Mesothelial cell of epicardium (in vitro differentiated cells): ENCODE measurements around the gene TOMM7. TPM values are rescaled to one million over a fixed set of nuclear protein-coding genes. Genes with fewer than 3 reads are reported as not detected.
A peak's percentile ranks its signal among the peaks of the same experiment; 100 is the strongest.

Experiments used
- DNase-seq, 2 experiments: peaks; one replicate each; pipeline ENCODE4 v3.0.0; 2021; ENCODE audit warnings: low spot score in 2 of 2; ENCODE audit not compliant: unreplicated experiment in 2 of 2
- H3K27ac Mint-ChIP-seq: 2 replicates; pipeline ENCODE4 v1.8.0; 2021; ENCODE audit warnings: mixed read lengths
- H3K27me3 Mint-ChIP-seq: 2 replicates; pipeline ENCODE4 v1.8.0; 2021; ENCODE audit warnings: low read depth, mixed read lengths
- H3K36me3 Mint-ChIP-seq: 2 replicates; pipeline ENCODE4 v1.8.0; 2021; ENCODE audit warnings: mixed read lengths
- H3K4me1 Mint-ChIP-seq: 2 replicates; pipeline ENCODE4 v1.8.0; 2021; ENCODE audit warnings: mixed read lengths
- H3K4me3 Mint-ChIP-seq: 2 replicates; pipeline ENCODE4 v1.8.0; 2021; ENCODE audit warnings: mild to moderate bottlenecking, moderate library complexity, mixed read lengths
- H3K9me3 Mint-ChIP-seq: 2 replicates; pipeline ENCODE4 v1.8.0; 2021; ENCODE audit warnings: mixed read lengths
- total RNA-seq: library from RNA; stranded (reverse); gene quantifications from 3 replicates; pipeline ENCODE4 v1.2.1, GENCODE V29; 2021
- TF ChIP-seq, protein P1 (sequence below): fragments of 200-600 bp; sonication (generic); IDR thresholded peaks from one replicate; pipeline ENCODE4 v1.5.0; 2021; ENCODE audit warnings: antibody characterized with exemption; ENCODE audit not compliant: unreplicated experiment

Gene TOMM7
- total RNA-seq, 1 donor from 2014 or later, result 179 TPM

- no peak for DNase-seq
- H3K36me3 Mint-ChIP-seq, result no peaks in the 10 kb centered on the region
- no peaks in the 10 kb centered on the region for H3K9me3 Mint-ChIP-seq
- no peak overlapping the region for H3K27ac Mint-ChIP-seq
- H3K4me3 Mint-ChIP-seq, result no peak overlapping the region
- TF ChIP-seq, protein P1, sequence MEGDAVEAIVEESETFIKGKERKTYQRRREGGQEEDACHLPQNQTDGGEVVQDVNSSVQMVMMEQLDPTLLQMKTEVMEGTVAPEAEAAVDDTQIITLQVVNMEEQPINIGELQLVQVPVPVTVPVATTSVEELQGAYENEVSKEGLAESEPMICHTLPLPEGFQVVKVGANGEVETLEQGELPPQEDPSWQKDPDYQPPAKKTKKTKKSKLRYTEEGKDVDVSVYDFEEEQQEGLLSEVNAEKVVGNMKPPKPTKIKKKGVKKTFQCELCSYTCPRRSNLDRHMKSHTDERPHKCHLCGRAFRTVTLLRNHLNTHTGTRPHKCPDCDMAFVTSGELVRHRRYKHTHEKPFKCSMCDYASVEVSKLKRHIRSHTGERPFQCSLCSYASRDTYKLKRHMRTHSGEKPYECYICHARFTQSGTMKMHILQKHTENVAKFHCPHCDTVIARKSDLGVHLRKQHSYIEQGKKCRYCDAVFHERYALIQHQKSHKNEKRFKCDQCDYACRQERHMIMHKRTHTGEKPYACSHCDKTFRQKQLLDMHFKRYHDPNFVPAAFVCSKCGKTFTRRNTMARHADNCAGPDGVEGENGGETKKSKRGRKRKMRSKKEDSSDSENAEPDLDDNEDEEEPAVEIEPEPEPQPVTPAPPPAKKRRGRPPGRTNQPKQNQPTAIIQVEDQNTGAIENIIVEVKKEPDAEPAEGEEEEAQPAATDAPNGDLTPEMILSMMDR, result no peak
- H3K4me1 Mint-ChIP-seq, result peaks cover 7% of the 10 kb centered on the region
- peaks cover 21% of the 10 kb centered on the region for H3K27me3 Mint-ChIP-seq
Measured at GRCh38 chr7:22827563-22827962, 4.9 kb upstream of the TOMM7 start.

DNA sequence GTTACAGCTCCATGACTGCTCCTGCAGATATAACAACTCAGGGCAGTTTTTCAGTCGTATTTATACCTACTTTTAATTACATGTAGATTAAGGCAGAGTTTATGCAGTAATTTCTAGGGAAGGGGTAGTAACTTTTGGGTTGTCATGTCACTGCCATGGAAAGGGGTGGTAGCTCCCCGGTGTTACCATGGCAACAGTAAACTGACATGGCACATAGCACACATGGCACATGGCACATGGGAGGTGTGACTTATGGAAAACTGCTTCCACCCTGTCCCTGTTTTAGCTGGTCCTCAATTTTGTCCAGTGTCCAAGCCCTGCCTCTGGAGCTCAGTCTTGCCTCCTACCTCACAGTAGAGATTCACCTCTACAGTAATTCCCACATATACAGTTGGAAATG, 3.9 kb upstream of the TOMM7 start:
- Mint-ChIP-seq H3K4me1 (peaks cover 9% of the 10 kb centered on the region), H3K9me3 (no peaks in the 10 kb centered on the region), H3K4me3 (no peak overlapping the region), H3K36me3 (no peaks in the 10 kb centered on the region), H3K27me3 (peaks cover 21% of the 10 kb centered on the region), H3K27ac (no peak overlapping the region)
- DNase-seq, result no peak
- TF ChIP-seq, protein P1, result no peak

DNA sequence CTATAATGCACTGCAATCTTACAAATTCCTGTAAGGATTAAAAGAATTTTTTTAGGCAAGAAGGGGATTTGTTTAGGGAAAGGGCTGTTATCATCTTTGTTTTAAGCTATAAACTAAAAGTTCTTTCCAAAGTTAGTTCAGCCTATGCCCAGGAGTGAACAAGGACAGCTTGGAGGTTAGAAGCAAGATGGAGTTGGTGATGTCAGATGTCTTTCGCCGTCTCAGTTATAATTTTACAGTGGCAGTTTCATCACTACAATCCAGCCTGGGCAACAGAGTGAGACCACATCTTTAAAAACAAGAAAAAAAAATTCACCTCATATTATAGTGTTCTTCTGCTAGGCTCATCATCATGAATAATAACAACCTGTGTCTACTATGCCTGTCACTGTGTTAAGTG, 2.1 kb upstream of the TOMM7 start:
- H3K4me3 Mint-ChIP-seq, result no peak overlapping the region
- H3K27ac Mint-ChIP-seq, result no peak overlapping the region
- DNase-seq, result no peak
- TF ChIP-seq, protein P1, result no peak
- H3K27me3 Mint-ChIP-seq, result peaks cover 21% of the 10 kb centered on the region
- H3K36me3 Mint-ChIP-seq, result no peaks in the 10 kb centered on the region
- H3K9me3 Mint-ChIP-seq, result no peaks in the 10 kb centered on the region
- peaks cover 21% of the 10 kb centered on the region for H3K4me1 Mint-ChIP-seq

- Mint-ChIP-seq H3K27ac (peak overlapping the region; percentile 93), H3K36me3 (peaks cover 2% of the 10 kb centered on the region)
- no peak for DNase-seq
Measured at GRCh38 chr7:22823142-22823497, 471 bp upstream of the TOMM7 start.

GRCh38 chr7:22821702-22822485, 755 bp downstream of the TOMM7 start:
- TF ChIP-seq, protein P1, result no peak
- H3K27me3 Mint-ChIP-seq, result peaks cover 16% of the 10 kb centered on the region
- peaks cover 23% of the 10 kb centered on the region for H3K4me1 Mint-ChIP-seq
- H3K27ac Mint-ChIP-seq, result peak overlapping the region; percentile 93
- peak overlapping the region; percentile 99 for H3K4me3 Mint-ChIP-seq
- no peaks in the 10 kb centered on the region for H3K9me3 Mint-ChIP-seq
- peaks cover 8% of the 10 kb centered on the region for H3K36me3 Mint-ChIP-seq
- DNase-seq, result peak in 1 of 2 experiments; percentile 39

More at GRCh38 chr7:22823142-22823497, 471 bp upstream of the TOMM7 start:
- TF ChIP-seq, protein P1, result no peak
- Mint-ChIP-seq H3K27me3 (peaks cover 21% of the 10 kb centered on the region), H3K4me1 (peaks cover 23% of the 10 kb centered on the region), H3K4me3 (peak overlapping the region; percentile 99), H3K9me3 (no peaks in the 10 kb centered on the region)
